Medulla oblongata (tissue), 1 donor: ENCODE measurements around the gene OPALIN.

Experiments
- DNase-seq: peaks from one replicate; pipeline ENCODE4 v3.0.0-alpha.2; 2015; ENCODE audit errors: extremely low spot score

Gene OPALIN

DNA sequence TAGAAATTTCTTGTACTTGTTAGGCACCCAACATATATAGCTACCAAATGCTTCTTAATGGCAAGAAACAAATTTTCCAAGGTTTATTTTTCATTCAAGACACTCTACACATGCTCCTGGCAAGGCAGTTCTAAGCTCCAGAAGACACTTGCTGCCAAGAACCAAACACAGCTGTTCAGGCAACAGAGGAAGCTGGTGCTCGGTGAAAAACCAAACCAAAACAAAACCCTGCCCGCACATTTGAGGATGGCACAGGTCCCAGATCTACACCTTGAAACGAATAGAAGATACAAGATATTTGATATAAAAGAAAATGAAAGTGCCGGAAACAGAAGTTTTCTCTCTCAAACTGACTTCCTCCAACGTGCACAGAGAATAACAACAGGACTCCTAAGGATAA, 59.4 kb downstream of the OPALIN start:
- DNase-seq, result peak; percentile 12

DNA sequence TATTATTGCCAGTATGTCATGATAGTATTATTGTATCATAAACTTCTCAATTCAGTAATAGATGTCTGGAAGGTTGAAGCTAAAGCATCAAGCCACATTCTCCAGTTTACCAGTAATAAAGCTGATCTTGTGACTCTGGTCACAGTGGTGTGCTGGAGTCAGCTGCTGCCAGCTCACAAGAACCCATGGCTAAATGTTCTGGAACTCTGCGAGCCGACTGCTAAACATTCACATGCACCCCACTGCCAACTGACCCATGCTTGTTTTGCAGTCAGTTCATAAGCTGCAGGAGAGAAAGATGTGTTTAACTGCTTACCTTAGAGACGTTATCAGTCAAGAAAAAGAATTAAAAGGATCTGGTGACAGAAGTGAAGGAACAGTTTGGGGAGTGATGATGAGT, 60.4 kb downstream of the OPALIN start:
- DNase-seq, result no peak

DNA sequence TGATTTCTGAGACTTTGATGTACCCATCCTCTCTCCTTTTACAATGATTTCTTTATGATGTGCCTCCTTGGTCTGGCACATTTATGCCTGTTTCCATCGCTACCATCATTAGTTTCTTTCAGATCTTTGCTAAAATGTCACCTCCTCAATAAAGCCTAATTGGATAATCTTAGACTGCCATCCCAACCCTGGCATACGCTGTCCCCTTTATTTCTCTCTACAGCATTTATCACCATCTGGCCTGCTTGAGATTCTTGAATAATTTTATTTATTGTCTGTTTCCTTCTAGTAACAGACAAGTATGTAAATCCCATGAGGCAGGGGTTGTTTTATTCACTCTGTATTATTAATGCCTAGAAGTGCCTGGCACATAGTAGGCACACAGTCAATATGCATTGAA, 61.3 kb downstream of the OPALIN start:
- DNase-seq, result no peak

DNA sequence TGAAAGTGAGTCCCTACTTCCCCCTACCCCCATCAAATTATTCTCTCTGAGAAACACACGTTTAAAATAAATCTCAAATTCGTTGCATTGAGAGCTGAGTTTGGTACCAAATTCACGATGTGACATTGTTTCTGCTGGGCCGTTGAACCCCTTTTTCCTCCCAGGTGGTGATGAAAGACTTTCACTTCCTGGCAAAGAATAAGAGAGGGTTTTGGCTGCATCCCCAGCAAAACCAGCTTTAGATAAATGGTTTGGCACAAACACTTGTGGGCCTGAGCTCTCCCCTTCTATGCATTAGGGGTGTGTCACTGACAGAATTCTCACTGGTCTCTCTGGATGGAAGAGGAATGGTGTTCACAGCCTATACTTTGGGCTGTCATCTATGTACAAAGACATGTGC, 63.3 kb downstream of the OPALIN start:
- no peak for DNase-seq
